ENCODE results near the gene RRAD. TPM values are rescaled to one million over a fixed set of nuclear protein-coding genes. Genes with fewer than 3 reads are reported as not detected.

RRAD gene, protein sequence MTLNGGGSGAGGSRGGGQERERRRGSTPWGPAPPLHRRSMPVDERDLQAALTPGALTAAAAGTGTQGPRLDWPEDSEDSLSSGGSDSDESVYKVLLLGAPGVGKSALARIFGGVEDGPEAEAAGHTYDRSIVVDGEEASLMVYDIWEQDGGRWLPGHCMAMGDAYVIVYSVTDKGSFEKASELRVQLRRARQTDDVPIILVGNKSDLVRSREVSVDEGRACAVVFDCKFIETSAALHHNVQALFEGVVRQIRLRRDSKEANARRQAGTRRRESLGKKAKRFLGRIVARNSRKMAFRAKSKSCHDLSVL
- 21.1 and 37.4 TPM in 2 replicates for total RNA-seq

DNA sequence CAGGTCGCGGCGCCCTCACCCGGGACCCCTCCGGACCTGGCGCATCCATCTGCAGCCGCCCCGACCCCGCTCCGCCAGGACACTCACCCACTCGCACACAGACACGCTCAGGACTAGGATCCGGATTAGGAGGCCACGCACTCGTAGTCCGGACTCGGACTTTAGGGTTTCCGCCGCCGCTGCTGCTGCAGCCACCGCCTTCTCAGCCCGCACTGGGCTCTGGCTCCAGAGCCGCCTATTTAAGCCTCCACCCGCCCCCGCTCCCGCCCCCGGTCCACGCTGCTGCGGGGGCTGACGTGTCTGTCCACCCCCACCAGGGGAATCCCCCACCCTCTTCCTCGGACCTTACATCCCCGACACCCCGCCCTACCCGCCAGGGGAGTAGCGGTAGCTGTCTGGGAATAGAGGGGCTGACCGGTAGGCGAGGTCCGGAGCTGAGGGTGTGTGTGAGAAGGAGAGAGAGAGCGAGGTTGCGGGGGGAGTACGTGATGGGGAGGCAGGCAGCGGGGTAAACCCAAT, at the start of gene RRAD:
Gene RRAD, minus strand, starts transcription at position 214 of the 519 bp plus-strand sequence. CDS start 356 bp downstream, outside the sequence.

DNA sequence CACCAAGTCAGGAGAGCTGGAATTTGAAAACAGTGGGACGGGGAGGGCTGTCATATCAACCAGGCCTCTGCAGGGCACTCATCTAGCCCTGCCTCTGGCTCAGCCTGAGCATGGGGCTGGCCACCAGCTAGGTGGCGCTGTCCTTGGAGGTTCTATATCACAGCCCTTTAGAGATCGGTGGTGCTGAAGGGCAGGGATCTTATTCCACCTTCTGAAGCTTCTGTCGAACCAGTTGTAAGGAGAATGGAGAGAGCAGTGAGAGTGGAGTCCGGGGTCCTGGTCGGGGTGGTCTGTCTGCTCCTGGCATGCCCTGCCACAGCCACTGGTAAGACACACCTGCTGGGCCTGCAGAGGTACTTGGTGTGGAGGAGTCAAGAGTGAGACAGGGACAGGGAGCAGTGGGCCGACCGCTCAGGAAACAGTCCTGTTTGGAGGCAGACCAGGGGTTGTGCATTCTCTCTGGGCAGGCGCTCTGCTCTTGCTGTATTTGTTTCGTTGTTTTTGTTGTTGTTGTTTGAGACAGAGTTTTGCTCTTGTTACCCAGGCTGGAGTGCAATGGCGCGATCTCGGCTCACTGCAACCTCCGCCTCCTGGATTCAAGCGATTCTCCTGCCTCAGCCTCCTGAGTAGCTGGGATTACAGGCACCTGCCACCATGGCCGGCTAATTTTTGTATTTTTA, 35.9 kb upstream of the RRAD start, which contains the start of gene CES3:
Gene CES3, plus strand, starts transcription at position 202 of the 680 bp plus-strand sequence. Its CDS starts 42 bp downstream, at position 244.

DNA sequence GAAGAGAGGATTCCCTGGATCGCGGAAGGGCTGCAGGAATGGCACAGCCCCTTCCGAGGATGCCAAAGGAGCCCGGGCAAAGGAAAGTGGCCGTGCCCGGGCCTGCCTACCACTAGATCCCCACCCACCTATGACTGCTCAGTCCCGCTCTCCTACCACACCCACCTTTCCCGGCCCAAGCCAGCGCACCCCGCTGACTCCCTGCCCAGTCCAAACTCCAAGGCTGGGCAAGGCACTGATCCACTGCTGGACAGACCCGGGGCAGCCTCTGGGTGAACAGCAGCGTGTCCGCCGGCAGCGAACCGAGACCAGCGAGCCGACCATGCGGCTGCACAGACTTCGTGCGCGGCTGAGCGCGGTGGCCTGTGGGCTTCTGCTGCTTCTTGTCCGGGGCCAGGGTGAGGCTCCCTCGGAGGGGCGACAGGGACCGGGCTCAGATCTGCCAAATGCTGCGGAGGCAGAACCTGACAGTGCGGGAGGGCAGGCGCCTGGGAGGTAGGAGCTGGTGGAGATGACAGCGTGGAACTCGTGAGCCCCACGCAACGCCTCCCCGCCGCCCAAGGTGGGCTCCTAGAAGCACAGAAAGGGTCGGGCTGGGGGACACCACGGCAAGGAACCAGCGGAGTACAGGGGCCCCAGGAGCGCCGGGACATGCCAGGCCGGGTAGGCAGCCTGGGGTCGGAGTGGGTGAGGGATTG, 10.1 kb upstream of the RRAD start, which contains the start of gene CES2:
Gene CES2, plus strand, starts transcription at position 203 of the 698 bp plus-strand sequence. Its CDS starts 120 bp downstream, at position 323.

DNA sequence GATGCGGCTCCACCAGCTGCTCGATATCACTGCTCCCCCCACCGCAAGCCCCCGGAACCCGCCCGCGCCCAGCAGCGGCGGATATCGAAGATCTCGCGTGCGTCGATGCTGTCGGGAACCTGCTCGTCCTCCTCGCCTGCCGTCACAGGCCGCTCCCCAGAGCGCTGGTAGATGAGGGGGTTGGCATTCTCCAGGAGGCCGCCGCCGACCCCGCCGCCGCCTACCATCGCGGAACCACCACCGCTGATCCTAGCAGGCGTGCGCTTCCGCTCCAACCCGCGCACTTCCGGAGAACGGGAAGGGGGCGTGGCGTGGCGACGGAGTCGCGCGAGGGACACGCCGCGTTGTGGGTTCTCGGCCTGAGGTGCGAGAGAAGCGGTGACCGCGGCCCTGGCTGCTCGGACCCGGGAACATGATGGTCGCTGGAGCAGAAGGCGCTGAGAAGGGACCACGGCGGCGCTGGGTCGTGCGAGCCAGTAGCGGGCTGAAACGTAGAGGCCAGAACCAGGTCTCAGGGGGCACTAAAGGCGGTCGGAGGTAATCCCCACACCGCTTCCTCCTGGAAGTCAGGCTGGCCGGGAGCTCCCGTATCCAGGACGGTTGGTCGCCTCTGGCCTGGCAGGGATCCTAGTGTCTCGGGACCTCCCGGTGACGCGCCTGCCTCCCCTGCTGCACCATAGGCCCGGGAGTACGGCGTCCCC, 9.0 kb upstream of the RRAD start, which contains the start of gene CIAO2B:
Gene CIAO2B, minus strand, starts transcription at position 265 of the 701 bp plus-strand sequence. Its CDS starts 38 bp downstream, at position 227.

DNA sequence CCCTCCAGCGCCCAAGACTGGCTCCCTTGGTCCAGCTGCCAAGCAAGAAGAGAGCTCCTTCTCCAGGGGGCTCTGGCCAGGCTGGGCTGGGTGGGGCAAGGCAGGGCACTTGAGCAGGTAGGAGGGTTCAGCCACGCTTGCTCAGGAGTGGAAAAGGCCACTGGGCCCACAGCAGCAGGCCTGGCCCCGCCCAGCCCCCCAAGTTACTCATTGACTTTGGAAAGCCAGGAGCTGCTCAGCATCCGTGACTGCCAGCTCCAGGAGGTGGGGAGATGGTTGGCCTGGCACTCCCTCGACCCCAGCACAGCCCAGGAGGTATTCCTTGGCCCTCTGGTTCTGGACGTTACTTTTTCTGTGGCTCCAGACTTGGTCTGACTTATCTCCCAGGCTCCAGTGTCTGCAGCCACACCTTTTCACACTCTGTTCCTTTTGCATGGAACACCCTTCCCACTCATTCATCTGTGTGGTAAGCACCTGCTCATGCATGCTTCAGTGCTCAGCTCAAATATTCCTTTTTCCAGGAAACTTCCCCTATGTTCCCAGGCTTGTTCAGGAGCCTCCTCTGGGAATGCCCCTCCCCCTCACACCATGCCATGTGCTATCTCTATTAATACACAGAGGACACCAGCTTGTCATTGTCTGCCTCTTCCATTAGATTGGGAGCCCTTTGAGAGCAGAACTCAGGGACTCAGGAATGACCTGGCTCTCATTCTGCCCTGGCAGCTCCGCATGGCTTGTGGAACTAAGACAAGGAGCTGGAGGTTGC, 6.3 kb downstream of the RRAD start, which contains the start of gene CDH16:
Gene CDH16, minus strand, starts transcription at position 83 of the 766 bp plus-strand sequence. CDS start 820 bp downstream, outside the sequence.

DNA sequence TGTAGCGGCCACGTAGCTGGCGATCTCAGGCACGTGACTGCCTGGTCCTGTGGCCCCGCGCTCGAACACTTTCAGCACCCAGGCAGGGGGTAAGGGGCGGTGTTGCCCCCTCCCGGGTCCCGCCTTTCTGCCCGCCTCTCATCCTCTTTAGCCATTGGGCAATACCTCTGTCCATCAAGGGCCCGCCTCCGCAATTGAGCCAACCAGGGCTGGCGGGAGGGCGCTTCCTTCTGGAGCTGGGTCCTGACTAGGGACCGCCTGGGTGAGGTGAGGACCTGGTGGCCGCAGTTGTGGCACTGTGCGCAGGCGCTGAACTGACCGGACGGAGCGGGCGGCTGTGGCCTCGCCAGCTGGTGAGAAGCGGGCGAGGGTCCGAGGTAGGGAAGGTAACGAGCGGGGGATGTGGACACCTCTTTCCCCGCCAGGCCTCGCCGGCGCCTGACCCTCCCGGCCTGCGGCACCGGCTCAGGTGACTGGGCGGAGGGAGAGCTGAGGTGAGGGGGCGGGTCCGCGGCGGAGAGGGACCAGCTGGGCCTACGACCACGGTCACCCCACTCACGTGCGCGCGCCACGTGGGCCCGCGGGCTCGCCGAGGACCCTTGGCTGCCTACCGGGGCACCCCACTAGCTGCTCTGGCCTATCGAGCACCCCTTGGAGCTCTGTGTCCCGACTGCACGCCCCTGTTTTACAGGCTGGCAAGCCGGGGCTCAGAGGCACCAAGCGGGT, 44.9 kb downstream of the RRAD start, which contains the start of gene PDP2:
Gene PDP2, plus strand, starts transcription at position 228 of the 726 bp plus-strand sequence. CDS start 3,770 bp downstream, outside the sequence.

Other genes with a start within 250 kb of the RRAD start
- 17.5 and 23.0 TPM in 2 replicates for gene CMTM4, start 228.8 kb downstream of the RRAD start, total RNA-seq
- 164 and 205 TPM in 2 replicates for gene DYNC1LI2, start 173.9 kb downstream of the RRAD start, total RNA-seq
- gene TERB1, start 124.0 kb downstream of the RRAD start, total RNA-seq: under 0.01 TPM in 1 of 2 replicates, not detected in the other
- gene NAE1, start 94.6 kb downstream of the RRAD start, total RNA-seq: 63.5 and 78.5 TPM in 2 replicates
- gene CA7, start 81.1 kb downstream of the RRAD start, total RNA-seq: not detected in 2 replicates
- 8.0 and 20.1 TPM in 2 replicates for gene PDP2, start 45.0 kb downstream of the RRAD start, total RNA-seq
- not detected in 2 replicates for gene CDH16, start 6.7 kb downstream of the RRAD start, total RNA-seq
- gene CIAO2B, start 8.9 kb upstream of the RRAD start, total RNA-seq: 139 and 204 TPM in 2 replicates
- 18.4 and 32.4 TPM in 2 replicates for gene CES2, start 10.0 kb upstream of the RRAD start, total RNA-seq
- 0.65 and 0.89 TPM in 2 replicates for gene CES3, start 35.7 kb upstream of the RRAD start, total RNA-seq
- 1.3 and 3.0 TPM in 2 replicates for gene CES4A, start 63.1 kb upstream of the RRAD start, total RNA-seq
- 98.3 and 162 TPM in 2 replicates for gene CBFB, start 103.6 kb upstream of the RRAD start, total RNA-seq
- gene PHAF1, start 184.4 kb upstream of the RRAD start, total RNA-seq: 12.2 and 20.3 TPM in 2 replicates
- gene B3GNT9, start 225.5 kb upstream of the RRAD start, total RNA-seq: 33.4 and 51.1 TPM in 2 replicates
- 16.5 and 19.0 TPM in 2 replicates for gene TRADD, start 234.4 kb upstream of the RRAD start, total RNA-seq
- 11.6 and 13.1 TPM in 2 replicates for gene FBXL8, start 234.4 kb upstream of the RRAD start, total RNA-seq
- 6.5 and 7.9 TPM in 2 replicates for gene HSF4, start 239.2 kb upstream of the RRAD start, total RNA-seq
- 21.1 and 22.9 TPM in 2 replicates for gene NOL3, start 245.0 kb upstream of the RRAD start, total RNA-seq